HPDE6-E6E7 (cell line): Measurements from ENCODE around the gene SLC43A2.

ENCODE experiments used
- DNase-seq: peaks from one replicate; pipeline ENCODE4 v3.0.0; 2011; ENCODE audit warnings: missing footprints; ENCODE audit errors: extremely low spot score

The SLC43A2 gene

DNA sequence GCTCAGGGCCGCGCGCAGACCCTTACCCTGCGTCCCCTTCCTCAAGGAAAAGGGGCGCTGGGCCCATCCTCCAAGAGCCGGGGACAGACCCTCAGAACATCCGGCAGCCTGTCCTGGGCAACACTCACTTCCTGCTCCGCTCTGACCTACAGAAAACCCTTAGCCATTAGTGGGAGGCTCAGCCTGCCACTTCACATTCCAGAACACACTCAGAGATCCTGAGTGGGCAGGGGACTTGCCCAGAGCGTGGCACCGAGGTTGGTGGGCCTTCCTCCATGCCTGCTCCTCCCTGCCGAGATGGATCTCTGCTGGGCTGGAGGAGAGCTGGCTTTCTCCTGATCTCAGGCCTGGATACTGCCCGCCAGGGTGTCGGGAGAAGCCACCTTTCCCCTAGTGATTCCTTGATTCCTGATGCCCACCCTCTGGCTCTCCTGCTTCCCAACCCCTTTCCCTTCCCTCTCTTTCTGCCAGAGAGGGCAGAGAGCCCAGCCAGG is 15.4 kb upstream of the SLC43A2 start:
- DNase-seq, result no peak

DNA sequence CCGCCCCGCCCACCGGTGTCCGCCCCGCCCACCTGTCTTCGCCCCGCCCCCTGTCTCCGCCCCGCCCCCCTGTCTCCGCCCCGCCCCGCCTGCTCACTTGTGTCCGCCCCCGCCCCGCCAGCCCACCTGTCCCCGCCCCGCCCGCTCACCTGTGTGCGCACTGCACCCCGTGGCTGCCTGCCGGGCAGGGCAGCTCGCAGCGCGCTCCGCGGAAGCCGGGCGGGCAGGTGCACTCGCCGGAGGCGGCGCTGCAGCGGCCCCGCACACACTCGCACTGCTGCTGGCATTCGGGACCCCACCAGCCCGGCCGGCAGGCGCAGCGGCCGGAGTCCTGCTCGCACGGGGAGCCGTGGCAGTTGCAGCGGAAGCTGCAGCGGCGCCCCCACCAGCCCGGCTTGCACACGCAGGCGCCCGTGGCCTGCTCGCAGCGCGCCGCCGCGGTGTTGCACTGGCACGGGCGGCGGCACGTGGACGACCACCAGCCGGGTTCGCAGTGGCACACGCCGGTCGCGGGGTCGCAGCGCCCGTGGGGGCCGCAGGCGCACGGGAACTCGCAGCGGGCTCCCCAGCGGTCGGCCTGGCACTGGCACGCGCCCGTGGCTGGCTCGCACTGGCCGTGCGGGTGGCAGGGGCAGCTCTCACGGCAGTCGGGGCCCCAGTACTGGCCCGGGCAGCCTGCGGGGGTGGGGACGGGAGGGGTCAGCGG is 14.8 kb upstream of the SLC43A2 start:
- no peak for DNase-seq

DNA sequence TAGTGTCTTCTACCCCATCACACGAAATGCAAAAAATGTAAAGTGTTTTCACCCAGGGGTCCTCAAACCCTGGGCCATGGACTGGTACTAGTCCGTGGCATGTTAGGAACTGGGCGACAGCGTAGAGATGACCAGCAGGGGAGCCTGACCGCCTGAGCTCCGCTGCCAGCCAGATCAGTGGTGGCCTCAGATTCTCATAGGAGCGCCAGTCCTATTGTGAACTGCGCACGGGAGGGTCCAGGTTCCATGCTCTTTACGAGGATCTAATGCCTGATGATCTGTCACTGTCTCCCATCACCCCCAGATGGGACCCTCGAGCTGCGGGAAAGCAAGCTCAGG is 12.4 kb upstream of the SLC43A2 start:
- DNase-seq, result no peak

DNA sequence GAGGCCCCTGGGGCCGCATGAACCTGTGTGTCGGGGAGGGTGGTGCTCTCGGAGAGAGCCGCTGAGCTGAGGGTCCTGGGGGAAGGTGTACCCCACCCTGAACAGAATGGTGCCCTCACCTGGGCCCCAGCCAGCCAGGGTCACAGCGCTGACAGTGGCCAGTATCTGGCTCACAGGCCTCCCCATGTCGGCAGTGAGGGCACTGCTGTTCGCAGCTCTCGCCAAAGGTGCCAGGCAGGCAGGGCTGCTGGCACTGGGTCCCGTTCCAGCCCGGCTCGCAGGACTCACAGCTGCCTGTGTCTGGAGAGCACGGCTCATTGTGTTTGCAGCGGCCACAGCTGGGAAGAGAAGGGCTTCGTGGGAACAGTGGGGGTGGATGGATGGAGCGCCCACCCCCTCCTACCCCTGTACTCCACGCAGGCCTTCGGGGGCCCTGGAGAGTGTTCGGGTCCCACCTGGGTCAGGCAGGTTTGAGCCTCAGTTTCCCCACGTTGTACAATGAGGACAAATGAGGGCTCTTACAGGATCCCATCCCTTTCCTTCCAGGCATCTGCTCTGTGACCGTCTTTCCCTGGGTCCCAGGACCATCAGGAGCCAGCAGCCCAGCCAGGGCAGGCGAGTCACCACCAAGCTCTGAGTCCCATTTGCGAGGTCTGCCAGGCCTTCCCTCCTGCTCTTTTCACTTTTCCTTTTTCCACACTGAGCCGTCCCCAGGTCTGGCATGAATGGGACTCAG is 11.9 kb upstream of the SLC43A2 start:
- DNase-seq, result no peak

DNA sequence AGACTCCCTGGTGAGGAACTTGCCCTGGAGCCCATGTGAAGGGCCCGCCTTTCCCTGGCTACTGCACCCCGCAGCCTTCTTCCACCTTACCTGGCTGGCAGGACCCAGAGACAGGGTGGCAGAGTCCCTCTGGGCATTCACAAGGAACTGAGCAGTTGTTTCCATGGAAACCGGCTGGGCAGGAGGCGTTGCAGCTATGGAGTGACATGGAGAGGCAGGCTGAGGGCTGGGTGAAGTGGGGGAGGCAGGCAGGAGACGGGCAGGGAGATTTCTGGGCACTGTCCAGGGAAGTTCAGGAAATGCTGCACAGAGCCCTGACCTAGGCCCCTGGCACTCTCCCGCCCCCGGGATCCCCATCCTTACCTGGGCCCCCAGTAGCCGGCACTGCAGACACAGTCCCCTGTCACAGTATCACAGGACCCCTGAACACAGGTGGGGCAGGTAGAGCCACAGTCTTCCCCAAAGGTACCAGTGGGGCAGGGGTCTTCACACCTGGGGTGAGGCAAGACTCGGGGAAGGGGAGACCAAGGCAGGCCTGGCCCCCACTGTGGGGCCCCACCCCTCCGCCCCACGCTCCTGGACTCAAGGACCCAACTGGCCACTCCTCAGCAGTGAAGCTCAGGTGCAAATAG is 11.0 kb upstream of the SLC43A2 start:
- no peak for DNase-seq

DNA sequence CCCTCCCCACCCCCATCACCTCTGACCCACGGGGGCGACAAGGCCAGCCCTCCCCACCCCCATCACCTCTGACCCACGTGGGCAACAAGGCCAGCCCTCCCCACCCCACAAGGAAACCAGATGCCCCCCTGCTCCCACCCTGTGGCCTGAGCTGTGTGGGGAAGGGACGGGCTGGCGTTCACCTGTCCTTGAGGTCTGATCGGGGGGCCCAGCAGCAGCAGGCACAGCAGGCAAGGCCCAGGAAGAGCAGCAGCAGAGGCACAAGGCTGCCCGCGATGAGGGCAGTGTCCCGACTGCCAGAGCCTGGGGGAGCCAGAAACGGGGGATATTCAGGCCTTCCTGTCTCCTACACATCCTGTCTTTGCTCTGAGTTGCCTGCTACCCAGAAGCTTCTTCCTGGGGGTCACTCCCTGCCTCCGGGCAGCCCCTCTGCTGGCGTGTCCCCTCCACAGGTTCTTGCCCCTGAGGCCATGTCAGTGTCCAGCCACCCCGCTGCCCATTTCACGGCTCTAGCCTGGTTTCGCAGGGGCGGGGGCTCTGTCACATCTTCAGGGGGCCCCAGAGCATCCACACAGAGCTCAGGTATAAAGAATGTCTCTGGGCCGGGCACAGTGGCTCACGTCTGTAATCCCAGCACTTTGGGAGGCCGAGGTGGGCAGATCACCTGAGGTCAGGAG is 10.1 kb upstream of the SLC43A2 start:
- no peak for DNase-seq

DNA sequence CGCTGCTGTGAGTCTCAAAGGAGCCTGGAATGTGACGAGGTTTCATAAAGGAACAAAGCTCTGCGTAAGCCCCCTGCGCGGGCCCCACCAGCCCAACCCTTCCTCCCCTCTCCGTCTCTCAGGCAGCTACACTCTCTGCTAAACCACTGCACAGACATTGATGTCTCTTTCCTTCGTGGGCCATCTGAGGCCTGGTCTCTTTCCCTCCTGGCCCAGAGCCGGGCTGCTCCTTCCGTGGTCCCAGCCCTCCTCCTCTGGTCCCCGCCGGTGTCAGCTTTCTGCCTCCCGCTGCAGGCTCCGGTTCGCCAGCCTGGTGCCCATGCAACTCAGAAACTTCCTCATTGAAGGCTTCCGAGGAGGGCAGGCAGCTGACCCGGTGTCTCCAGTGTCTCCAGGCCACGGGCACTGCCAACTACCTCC is 9.5 kb upstream of the SLC43A2 start:
- DNase-seq, result no peak

DNA sequence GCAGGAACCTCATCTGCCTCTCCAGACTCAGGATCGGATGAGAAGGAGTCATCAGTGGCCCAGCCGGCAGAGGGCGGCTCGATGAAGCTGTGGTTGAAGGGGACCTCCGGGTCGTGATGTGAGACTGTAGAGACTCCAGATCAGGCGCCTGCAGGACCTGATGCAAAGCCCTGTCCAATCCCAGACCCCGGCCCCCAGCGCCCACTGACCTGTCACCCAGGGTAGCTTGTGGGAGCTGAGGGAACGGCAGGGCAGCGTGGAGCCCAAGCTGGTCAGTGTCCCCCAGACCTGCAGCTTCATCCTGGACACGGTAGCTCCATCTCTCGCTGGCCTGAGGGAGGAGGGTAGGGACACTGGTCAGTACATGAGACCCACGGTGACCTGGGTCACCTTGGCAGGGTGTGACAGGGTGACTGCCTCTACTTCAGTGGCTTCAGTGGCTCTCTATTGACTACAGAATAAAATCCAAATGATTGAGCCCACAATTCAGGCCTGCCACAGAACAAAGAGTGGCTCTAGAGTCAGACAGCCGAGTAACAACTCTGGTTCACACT is 8.2 kb upstream of the SLC43A2 start:
- DNase-seq, result no peak

DNA sequence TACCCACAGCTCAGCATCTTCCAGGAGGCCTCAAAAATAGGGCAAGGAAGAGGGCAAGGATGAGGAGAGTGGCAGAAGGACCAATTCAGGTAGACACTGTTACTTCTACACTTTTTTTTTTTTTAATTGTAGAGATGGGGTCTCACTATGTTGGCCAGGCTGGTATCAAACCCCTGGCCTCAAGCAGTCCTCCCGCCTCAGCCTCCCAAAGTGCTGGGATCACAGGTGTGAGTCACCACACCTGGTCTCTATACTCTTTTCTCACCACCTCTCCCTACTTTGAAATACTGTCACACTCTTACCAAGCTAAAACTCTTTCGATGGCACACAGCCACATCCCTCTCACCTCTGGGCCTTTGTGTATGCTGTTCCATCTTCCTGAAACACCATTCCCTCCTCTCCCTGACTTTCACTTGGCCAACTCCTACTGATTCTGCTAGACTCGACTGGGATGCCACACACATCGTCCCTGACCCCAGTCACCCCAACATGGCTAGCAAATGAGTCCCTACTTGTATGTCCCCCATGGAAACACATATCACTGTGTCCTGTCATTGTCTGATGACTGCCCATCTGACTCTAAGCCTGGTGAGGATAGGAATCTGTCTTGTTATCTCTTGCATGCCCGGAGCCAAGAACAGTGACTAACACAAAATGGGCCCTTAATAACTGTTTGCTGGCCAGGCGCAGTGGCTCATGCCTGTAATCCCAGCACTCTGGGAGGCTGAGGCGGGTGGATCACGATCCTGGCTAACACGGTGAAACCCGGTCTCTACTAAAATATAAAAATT is 7.2 kb upstream of the SLC43A2 start:
- DNase-seq, result no peak

DNA sequence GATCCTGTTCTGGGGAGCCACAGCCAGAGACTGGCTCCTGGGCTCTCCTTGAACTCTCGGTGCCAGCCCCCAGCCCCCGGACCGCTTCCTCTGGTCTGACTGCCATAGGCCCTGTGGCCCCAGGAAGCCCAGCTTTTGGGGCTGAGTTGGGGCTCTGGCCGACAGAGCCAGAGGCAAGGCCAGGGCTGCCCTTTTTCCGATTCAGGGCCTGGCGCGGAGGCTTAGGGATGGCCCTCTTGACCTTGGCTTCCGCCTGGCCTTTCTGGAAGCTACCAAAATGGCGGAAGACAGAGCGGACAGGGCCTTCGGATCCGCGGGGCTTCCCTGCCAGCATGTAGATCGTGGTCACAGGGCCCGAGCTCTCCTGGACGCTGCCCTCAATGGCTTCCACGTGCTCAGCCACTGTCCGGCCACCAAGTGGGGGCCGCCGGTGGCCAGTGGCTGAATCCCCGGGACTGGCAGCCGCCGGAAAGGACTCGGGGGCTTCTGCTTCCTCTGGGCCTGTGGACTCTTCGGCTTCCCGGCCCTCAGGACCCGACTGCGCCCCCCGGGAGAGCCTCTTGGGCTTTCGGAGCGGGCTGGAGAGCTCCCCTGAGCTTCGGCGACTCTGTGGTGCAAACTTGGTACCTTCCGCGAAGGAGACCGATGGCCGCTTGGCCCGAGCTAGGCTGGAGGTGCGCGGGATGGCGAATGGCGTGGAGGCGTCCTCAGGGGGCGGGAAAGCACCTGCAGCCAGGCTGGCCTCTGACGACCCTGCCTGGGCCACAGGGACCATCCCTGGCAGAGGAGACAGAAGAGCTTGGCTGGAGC is 6.4 kb upstream of the SLC43A2 start:
- DNase-seq, result no peak

DNA sequence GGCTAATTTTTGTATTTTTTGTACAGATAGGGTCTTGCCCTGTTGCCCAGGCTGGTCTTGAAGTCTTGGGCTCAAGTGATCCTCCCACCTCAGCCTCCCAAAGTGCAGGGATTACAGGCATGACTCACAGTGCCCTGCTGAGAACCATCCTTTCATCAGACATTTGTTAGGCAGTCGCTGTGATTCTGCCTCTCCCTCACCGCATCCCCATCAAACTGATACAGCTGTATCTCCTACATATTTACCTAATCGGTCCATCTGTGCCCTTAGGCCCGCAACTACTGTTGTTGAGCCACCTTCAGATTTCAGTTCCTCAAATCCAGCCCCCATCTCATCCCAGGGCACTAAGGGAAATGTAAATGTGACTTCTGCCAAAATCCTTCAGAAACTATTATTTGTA is 2.0 kb upstream of the SLC43A2 start:
- no peak for DNase-seq

DNA sequence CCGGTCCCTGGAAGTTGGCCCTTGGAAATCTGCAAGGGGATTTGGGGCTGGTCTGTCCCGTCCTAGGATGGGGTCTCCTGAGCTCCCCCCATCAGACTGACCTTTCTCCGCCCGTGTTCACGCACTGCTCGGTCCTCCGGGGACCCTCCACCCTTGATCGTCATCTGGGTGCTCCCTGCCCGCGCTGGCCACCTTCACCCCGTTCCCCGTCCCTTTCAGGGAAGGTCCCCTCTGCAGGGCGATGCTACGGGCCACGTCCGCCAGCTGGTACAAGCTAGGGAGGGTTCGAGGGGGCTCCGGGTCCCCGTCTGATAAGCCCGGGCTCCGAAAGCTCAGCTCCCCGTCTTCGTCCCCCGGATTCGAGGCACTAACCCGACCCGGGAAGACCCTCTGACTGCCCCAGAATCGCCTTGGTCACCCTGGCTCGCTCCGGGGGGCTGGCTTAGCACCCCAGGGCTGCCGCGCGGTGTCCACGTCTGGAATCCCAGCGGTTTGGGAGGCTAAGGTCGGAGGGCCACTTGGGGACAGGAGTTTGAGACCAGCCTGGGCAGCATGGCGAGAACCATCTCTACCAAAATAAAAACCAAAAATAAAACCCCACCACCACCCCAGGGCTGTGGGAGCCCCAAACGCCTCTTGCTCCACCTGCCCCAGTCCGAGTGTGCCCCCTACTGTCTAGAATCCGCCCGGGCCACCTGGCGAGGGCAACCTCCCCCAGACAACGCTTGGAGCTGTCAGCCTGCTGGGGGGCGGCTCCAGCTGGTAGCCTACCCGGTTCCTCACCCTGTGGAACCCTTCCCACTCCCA is 1.1 kb upstream of the SLC43A2 start:
- DNase-seq, result no peak

DNA sequence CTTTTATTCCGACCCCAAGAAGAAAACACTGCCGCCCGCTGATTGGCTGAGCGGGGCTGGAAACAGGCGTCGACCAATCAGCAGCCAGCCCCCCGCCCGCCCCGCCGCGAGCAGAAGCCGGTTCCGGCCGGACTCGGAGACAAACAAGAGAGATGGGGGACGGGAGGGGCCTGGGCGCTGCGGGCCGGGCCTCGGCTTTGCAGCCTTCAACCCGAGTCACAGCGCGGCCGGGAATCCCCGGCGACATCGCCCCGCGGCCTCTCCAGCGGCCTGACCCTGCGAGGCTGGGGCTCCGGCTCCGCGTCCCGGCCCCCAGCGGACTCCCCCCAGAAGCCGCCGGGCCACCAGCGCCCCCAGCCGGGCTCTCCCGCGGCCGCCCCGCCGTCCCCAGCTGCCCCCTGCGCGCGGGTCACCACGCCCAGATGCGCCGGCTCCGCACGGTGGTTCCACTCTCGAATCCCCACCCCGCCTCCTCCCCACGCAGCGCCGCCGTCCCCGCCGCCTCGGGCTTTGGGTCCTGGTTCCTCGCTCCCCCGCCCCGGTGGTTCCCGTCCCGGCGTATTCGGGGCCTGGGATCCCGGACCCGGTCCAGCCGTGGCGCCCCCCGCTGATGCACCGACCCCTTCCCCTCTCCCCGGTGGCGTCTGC is 346 bp upstream of the SLC43A2 start:
- peak; percentile 97 for DNase-seq

DNA sequence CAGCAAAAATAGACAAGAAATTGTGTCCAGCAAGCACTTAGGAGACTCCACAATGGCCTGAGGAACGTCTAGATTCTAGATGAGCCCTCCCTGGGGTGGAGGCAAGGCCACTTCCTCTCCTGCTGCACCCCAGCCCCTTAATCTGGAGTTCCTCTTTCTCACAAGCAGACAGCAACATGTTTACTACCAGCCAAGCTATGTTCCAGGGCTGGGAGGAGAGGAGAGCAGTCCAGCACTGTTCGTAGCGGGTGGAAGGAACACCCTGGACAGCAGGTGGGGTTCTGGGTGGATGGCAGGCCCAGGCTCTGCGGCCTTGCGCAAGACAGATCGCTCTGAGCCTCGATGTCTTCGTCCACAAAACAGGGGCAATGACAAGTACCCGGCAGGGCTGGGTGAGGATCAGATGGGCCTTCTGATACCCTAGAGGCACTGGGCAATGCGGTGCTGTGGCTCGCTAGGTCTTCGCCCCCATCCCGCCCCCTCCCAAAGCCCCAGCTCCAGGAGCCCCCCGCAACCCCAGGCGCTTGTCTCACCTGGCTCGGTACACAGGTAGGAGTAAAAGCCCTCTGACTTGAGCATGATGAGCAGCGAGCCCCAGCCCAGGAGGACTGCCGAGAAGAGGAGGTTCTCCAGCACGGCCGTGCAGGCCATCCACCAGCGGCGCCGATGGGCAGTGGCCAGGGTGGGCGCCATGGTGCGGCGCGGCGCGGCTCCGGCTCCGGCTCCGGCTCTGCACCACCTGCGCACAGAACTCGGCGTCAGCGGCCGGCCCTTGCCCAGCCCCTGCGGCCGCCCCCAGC is 1.3 kb downstream of the SLC43A2 start:
- DNase-seq, result no peak

DNA sequence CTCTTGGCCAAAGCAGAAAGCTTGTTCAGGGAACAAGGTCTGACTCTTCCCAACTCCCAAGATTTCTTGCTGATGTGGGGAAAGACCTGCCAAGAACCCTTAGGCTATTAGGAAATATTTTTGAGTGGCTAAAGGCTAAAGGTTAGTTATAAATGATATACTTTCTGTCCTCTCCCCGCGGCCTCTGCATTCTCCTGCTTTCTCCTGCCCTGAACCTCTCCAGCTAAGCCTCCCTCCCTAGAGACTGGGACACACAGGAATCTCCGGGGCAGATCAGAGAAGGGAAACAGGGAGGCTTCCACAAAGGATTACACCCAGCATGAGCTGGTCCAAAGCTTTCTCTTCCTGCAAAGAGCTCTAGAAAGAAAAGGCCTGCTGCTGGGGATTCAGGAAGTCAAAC is 2.3 kb downstream of the SLC43A2 start:
- no peak for DNase-seq

DNA sequence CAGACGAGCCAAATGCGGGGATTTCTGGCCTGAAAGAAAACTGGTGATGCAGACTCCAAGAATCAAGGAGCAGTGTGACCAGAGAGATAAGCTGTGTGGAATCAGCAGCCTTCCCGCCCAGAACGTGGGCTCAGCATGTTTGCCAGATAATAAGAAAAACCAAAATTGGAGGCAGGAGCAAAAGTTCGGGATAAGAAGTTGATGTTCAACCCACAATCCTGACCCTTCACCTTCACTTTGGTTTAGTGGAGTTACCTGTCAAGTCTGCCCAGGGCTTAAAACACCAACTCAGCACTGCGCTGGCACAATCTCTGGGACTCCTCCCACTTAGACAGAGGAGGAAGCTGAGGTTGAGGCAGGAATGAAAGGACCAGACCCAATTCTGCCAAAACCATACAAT is 3.1 kb downstream of the SLC43A2 start:
- no peak for DNase-seq

DNA sequence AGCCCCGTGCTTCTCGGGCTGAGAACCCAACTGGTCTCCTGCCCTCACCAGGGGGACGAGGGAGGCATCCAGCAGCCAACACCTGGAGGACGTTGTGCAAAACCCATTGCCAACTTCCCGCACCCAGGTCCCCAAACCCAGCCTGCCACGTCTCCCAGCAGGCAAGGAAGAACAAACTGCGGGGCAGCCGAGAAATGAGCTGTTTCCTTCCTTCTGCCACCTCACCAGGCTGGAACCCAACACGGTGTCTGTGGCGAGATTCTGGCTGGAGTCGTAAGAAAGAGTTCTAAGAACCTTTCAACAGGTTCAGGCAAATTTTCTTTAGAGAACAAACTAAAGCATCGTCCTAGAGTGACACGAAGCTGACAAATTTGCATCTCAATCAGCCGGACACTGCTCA is 3.6 kb downstream of the SLC43A2 start:
- no peak for DNase-seq

DNA sequence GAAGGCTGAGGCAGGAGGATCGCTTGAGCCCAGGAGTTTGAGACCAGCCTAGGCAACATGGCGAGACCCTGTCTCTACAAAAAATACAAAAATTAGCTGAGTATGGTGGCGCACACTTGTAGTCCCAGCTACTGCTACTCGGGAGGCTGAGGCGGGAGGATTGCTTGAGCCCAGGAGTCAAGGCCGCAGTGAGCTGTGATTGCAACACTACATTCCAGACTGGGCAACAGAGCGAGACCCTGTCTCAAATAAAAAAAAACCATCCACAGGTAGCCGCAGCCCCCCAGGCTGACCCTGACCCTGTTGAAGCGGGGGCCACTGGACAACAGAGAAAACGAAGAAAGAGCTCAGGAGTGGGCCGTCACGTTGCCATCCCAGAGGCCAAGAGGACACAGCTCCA is 4.0 kb downstream of the SLC43A2 start:
- DNase-seq, result no peak
